Epithelial cell of esophagus (primary cell): ENCODE data around the gene CEP83.

Experiments
- DNase-seq: peaks from one replicate; pipeline ENCODE4 v3.0.0; 2010; ENCODE audit warnings: low read depth
- H3K4me3 ChIP-seq: 2 replicates; pipeline ENCODE4 v1.5.1; 2011; ENCODE audit warnings: mild to moderate bottlenecking, low read length, control low read depth
- CTCF ChIP-seq: IDR thresholded peaks from 2 replicates; pipeline ENCODE4 v1.5.1; 2011; ENCODE audit warnings: low read depth, mild to moderate bottlenecking, low read length, control low read depth, inconsistent platforms; ENCODE audit not compliant: insufficient read depth; ENCODE audit errors: missing control alignments

Gene CEP83

DNA sequence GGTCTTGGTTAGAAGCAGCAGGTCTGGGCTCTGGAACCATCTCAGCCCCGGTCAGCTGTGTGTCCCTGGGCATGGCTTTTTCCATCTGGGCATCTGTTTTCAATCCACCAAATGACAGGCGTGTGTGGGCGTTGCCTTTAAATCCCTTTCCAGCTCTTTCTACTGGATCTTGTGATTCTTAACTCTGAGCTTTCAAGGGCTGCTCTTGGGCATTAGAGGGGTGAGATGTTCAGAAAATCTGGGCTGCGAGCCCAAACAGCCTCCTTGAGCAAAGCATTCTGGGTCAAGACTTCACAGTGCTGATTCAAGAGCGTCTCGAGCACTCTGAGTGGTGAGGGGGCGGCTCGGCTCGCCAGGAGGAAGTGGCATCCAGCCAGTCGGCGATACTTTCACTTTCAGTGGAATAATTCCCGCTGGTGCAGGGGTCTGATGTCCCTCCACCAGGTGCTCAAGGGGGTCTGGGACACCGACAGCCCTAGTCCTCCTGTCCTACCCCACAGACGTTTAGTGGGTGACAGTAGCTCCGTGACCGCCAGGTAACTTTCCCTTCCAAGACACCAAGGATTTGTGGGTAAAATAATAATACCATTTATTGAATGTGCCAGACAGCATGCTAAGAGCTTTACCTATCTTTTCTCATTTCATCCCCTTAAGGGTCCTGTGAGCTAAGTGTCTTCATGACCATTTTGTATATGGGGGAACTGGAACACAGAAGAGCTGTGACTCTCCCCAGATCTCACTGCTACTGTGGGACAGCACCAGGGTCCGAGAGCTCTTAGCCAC, 197.2 kb downstream of the CEP83 start:
- TF ChIP-seq CTCF: no peak
- peak; percentile 62 for DNase-seq
- H3K4me3 ChIP-seq: peak overlapping the region; percentile 65

GRCh38 chr12:94261786-94262185, 197.9 kb downstream of the CEP83 start:
- no peak for DNase-seq
- no peak for TF ChIP-seq CTCF
- H3K4me3 ChIP-seq: peak overlapping the region; percentile 65

GRCh38 chr12:94261119-94261518, 198.5 kb downstream of the CEP83 start:
- TF ChIP-seq CTCF: no peak
- DNase-seq: no peak
- H3K4me3 ChIP-seq: no peak overlapping the region

GRCh38 chr12:94260717-94261116, 198.9 kb downstream of the CEP83 start:
- no peak for TF ChIP-seq CTCF
- no peak overlapping the region for H3K4me3 ChIP-seq
- no peak for DNase-seq

DNA sequence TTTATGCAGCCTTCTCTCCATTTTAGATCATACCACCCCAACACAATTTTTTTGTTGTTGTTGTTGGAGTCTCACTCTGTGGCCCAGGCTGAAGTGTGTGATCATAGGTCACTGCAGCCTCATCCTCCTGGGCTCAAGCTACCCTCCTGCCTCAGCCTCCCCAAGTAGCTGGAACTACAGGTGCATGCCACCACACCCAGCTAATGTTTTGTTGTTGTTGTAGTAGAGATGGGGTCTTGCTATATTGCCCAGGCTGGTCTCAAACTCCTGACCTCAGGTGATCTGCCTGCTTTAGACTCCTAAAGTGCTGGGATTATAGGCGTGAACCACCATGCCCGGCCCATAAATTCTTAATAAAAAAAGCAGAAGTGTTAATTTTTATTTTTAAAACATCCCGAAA, 199.7 kb downstream of the CEP83 start:
- TF ChIP-seq CTCF: no peak
- no peak overlapping the region for H3K4me3 ChIP-seq
- no peak for DNase-seq

GRCh38 chr12:94258593-94258992, 201.1 kb downstream of the CEP83 start:
- H3K4me3 ChIP-seq: no peak overlapping the region
- no peak for DNase-seq
- TF ChIP-seq CTCF: no peak
